OCI-LY1 (cell line): ENCODE data around the gene NR1H2.

Experiments
- EZH2 ChIP-seq: fragments of 200-600 bp; sonication (generic), shearing (Covaris generic); IDR thresholded peaks from 2 replicates; pipeline ENCODE4 v1.8.0; 2017; ENCODE audit warnings: borderline replicate concordance, mixed run types, mild to moderate bottlenecking, antibody characterized with exemption, low read length, moderate library complexity, mixed read lengths
- TF ChIP-seq, protein P1 (sequence below): fragments of 200-600 bp; sonication (generic), shearing (Covaris generic); IDR thresholded peaks from 2 replicates; pipeline ENCODE4 v1.5.1; 2017; ENCODE audit warnings: mild to moderate bottlenecking, antibody characterized with exemption, low read length, moderate library complexity, mixed read lengths

DNA sequence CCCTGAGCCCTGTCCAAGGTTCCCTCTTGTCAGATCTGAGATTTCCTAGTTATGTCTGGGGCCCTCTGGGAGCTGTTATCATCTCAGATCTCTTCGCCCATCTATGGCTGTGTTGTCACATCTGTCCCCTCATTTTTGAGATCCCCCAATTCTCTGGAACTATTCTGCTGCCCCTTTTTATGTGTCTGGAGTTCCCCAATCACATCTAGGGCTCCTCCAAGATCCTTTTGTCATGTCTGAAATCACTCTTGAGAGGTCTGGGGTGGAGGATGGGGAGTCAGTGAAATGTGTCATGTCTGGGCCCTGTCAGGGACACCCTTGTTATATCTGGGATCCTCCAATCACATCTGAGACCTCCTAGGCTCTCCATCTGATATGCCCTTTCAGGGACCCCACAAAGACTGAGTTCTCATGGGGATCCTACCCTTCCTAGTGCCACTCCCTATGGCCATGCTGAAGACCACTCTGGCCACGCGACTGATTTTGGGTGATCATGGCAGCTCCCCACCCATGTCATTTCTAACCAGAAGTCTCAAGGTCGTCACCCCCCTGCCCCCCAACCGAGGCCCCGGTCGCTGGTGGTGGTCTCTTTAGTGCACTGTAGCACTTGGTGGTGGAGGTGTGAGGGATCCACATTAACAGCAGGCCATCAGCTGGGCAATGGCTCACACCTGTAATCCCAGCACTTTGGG lies 52.7 kb downstream of the NR1H2 start:
- TF ChIP-seq, protein P1, sequence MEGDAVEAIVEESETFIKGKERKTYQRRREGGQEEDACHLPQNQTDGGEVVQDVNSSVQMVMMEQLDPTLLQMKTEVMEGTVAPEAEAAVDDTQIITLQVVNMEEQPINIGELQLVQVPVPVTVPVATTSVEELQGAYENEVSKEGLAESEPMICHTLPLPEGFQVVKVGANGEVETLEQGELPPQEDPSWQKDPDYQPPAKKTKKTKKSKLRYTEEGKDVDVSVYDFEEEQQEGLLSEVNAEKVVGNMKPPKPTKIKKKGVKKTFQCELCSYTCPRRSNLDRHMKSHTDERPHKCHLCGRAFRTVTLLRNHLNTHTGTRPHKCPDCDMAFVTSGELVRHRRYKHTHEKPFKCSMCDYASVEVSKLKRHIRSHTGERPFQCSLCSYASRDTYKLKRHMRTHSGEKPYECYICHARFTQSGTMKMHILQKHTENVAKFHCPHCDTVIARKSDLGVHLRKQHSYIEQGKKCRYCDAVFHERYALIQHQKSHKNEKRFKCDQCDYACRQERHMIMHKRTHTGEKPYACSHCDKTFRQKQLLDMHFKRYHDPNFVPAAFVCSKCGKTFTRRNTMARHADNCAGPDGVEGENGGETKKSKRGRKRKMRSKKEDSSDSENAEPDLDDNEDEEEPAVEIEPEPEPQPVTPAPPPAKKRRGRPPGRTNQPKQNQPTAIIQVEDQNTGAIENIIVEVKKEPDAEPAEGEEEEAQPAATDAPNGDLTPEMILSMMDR = no peak
- TF ChIP-seq EZH2 = no peak
